ENCODE data around the gene PSMG3.
A peak's percentile ranks its signal among the peaks of the same experiment; 100 is the strongest.

PSMG3 gene

DNA sequence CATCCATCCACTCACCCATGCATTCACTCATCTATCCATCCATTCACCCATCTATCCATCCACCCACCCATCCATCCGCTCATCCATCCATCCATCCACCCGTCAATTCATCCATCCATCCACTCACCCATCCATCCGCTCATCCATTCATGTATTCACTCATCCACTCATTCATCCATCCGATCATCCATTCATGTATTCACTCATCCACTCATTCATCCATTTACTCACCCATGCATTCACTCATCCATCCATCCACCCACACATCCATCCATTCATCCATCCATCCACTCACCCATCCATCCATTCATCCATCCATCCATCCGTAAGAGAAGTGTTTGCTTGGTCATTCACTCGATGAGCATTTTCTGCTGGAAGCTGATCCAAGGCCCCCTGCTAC, 8.7 kb upstream of the PSMG3 start:
- no peak for DNase-seq

DNA sequence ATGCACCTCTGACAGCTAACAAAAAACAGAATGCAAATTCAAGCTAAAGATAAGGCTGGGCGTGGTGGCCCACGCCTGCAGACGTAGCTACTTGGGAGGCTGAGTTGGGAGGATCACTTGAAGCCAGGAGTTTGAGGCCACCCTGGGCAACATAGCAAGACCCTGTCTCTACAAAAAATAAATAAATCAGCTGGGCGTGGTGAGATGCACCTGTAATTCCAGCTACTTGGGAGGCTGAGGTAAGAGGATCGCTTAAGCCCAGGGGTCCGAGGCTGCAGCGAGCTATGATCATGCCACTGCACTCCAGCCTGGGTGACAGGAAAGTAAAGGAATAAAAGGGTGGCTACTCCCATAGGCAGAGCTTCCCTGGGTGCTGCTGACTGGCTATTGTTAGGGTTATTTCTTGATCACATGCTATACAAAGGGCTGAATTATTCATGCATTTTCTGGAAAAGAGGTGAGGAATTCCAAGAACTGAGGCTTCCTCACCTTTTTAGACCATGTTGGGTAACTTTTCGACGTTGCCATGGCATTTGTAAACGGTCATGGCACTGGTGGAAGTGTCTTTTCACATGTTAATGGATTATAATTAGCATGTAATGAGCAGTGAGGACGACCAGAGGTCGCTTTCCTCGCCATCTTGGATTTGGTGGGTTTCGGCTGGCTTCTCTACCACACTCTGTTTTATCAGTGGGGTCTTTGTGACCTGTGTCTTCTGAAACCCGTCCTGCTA, 6.9 kb upstream of the PSMG3 start:
- DNase-seq, result no peak

DNA sequence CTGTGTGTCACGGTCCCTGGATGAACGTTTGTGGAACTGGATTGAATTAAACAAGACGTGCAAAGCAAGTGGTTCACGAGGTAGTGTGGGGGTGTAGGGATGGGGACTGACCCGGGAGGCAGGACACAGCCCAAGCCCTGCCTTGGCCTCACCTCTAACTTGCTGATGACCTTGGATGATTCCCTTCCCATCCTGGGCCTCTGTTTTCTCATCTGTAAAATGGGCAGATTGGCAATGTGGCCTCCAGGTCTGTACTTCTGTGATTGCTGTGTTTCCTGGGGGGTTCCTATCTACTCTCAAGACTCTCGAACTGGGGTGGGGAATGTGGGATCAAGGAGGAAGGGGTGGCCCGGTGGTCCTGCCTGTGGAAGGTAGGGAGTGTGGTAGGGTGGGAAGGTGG, 6.0 kb upstream of the PSMG3 start:
- no peak for DNase-seq

DNA sequence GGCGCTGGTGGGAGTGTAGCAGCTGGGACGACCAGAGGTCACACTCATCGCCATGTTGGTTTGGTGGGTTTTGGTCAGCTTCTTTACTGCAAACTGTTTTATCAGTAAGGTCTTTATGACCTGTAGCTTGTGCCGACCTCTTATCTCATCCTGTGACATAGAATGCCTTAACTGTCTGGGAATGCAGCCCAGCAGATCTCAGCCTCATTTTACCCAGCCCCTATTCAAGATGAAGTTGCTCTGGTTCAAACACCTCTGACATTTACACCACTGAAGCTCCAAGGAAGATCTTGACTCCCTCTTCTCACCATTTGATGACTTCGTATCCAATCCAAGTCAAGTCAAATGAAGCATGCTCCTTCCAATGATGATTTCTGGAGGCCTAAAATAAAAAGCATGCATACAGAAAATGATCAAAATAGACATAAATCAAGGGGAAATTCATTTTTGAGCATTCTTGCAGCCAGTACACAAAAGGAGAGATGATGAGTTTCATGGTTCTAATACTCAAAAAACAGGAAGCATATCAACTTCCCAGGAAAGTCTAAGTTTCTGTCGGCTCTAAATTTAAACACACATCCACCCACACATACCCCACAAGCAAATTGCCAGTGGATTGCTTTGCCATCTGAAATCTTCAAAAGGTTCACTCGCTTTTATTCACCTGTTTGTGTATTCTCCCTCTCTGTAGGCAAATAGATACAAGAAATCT, 2.4 kb upstream of the PSMG3 start:
- DNase-seq, result no peak

DNA sequence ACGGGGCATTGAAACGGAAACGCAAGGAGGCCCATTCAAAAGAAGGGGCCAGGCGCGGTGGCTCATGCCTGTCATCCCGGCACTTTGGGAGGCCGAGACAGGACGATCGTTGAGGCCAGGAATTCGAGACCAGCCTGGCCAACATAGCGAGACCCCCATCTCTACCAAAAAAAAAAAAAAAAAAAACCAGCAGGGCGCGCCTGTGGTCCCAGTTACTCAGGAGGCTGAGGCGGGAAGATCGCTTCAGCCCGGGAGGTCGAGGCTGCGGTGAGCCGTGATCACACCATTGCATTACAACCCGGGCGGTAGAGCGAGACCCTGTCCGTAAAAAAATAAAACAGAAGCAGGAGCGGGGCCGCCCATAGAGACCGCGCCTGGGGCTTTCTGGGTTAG, 396 bp downstream of the PSMG3 start:
- DNase-seq, result no peak

DNA sequence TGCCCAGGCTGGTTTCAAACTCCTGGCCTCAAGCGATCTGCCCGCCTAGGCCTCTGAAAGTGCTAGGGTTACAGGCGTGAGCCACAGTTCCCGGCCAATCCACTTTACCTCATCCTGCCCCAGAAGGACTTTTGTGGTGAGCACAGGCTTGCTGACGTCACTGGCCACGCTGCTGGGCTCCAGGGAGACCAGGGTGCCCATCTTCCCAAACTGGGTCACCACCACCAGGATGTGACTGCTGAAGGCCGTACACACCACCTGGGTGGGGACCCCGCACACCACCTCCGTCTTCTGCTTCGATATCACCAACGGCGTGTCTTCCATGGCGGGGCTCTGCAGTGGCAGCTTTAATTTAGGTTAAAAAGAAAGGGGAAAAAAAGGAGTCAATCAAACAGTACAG, 816 bp downstream of the PSMG3 start:
- DNase-seq, result peak; percentile 49 to 54

DNA sequence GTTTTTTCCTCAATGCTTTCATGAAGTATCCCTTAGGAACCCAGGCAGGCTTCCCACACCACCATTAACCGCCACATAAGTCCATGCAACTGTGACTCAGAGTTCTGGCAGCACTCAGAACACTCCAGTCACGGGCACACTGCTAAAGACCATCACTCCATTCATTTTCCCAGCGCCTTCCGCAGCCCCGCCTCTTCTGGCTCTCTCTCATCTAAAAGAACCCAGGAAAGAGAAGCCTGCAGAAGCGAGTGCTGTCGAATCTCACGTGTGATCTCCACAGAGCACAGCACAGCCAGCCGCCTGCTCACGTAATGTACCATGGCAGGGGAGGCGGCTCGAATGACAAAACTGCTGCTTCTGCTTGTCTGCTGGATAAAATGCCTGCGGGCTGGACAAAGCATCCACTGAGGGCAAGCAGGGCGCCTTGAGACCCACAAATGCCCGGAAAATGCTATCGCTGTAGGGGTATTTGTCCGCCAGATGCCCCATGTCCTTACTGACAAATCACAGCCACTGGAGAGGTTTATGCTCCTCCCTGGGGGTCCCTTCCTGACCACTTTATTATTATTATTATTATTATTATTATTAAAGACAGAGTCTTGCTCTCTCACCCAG, 1.8 kb downstream of the PSMG3 start:
- no peak for DNase-seq

DNA sequence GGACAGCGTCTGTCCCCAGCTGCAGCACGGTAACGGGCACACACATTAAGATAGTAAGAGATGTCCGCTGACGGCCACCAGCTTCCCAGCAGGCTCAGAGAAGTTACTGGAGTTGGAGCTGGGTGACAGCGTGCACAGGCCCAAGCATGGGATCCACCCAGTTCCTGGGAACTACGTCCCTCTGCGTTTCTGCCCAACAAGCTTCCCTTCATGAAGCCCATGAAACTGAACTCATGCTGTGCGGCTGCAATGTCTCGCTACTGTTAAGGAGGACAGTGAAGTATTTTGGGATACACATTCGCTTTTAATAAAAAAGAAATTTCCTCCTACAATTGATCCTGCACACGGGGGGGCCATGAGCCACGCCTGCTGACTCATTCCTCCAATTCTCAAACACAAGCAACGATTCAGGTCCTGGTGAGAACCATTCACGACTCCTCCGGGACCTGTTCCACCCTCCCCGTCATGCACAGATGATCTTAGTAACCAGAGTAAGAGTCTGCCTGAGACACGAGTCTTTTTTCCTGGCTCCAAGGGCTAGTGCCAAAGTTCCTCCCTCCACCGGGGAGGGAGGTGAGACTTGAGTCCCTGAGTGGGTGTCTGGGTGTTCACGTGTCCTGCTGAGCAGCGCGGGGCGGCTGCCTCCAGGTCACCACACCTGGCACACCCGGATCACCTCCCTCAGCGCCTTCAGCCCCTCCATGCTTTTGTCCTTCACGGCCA, 2.6 kb downstream of the PSMG3 start:
- no peak for DNase-seq

DNA sequence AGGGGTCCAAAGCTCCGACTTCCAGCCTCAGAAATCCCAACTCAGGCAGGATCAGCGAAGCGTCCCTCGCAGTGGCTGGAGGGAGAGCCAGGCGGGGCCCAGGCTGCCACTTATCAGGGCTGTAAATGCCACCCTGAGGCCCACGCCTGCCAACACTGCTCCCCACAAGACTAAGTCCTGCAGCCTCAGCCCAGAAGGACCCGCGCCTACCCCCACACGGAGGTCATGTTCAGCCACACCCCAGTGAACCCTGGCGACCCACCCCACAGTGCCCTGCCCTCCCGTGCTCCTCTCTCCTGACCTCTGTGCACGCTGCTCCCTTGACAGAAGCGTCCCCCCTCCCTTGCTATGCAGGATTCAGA, 3.2 kb downstream of the PSMG3 start:
- DNase-seq, result no peak

DNA sequence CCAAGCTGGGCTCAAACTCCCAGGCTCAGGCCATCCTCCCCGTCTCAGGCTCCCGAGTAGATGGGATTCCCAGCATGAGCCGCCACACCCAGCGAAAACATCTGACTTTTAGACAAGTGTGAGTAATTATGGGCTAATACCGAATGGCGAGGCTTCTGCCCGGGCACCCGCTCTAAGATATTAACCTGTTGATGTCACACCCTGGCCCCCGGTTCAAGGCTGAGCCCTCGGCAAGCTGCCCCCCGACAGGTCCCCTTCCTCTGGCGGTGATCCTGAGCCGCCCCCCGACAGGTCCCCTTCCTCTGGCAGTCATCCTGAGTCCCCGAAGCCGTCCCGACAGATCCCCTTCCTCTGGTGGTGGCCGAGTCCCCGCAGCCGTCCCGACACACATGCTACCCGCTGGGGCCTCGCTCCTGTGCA, 5.2 kb downstream of the PSMG3 start:
- no peak for DNase-seq

DNA sequence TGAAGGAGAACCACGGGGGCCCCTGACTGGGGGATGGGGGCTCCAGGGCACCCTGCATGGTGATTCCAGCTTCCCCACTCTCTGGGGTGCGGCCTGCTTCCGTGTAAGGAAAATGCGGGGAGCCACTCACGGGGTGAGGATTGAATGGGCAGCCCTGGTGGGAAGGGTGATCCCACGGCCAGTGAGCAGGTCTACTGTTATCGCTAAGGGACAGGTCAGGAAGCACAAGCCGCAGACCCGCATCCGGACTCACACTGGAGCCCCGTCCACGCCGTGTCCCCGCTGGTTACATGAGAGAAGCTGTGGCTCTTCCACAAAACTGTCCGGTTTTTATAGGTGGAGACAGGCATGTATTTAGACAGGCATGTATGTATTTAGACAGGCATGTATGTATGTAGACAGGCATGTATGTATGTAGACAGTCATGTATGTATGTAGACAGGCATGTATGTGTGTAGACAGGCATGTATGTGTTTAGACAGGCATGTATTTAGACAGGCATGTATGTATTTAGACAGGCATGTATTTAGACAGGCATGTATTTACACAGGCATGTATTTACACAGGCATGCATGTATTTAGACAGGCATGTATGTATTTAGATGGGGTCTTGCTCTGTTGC, 5.7 kb downstream of the PSMG3 start:
- DNase-seq, result no peak

DNA sequence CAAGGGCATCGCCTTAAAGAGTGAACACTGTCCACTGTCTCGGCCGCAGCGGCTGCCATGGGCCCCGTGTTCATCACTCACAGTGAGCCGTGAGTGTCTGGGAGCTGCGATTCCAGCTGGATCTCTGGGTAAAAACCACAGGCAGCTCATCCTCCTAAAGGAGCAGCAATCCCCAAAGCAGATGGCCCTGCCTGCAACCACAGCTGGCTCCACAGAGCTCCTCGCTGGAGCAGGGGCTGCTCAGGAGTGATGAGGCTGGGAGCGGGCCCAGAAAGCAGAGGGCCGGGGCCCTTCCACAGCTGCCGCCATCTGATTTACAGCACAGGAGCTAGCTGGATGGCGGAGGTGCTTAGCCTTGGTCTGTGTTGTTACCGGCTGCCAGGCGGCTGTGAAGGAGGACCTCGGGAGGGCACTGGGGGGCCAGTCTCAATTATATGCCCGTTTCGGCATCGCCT, 7.2 kb downstream of the PSMG3 start:
- no peak for DNase-seq

DNA sequence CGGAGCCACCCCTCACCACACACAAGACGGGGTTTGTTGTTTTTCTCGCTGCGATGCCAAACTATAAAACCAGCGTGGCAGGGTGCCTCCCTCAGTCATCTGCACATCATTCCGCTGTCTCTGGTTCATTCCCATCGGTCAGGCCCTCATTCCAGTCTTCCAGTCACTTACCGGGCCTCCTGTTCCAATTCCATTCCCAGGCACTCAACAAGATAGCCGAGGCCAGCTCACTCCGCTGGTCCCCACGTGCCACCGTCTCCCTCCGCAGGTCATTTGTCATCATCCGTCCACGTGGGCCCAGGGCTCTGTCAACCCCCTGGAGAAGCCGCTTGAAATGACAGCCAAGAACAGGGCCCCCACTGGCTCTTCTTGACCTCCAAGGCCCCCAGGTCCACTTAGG, 7.7 kb downstream of the PSMG3 start:
- DNase-seq, result no peak

DNA sequence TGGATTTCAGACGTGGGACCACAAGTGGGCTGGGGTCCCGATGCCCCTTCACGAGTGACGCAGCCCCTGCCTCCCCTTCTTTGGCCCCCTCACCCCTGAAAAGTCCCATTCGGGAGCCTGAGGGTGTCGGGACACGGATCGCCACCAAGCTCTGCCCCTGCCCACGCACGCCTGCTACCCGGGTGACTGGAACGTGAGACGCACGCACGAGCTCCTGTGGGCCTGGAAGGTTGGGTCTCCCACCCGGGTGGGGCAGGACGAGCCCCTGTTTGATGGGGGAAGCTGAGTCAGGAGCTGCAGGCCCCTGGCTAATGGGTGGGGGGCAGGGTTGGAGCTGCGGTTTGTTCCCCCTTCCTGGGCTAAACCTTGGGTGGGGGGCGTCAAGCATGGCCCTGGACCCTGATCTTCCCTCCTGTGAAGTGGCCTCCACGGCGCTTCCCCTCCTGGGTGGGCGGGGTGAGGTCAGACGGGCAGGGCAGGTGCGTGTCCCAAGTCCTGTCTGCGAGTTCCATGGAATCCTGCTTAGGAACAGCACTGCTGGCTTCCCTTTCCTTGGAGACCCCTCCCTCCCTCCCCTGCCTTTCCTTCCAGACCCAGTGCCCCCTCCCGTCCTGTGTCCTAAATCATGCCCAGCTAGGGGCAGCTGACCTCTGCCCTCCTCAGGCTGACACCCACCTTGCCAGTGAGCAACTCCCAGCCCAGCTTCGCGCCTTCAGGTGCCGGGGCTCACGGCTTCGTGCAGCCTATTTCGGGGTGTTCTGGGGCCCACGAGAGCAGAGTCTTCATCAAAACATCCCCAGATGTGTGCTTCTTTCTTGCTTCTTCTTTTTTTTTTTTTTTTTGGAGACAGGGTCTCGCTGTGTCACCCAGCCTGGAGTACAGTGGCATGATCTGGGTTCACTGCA, 8.5 kb downstream of the PSMG3 start:
- no peak for DNase-seq

DNA sequence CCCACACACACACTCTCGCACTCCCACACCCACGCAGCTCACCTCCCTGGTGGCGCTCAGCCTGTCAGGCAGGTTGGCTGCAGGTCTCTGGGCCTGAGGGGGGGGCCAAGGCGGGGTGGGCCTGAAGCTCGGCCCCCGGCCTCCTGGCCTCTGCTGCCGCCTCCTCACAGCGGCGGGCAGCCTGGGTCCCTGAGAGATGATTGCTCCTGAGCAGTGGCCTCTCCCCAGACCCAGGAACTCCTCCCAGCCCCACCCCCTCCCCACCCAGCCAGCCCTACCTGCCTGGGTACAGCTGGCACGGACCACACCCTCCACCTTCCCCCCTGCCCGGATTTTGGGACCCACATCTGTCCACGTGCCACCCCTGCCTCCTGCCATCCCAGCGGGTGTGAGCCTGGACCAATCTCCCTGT, 9.2 kb downstream of the PSMG3 start:
- DNase-seq, result no peak

DNA sequence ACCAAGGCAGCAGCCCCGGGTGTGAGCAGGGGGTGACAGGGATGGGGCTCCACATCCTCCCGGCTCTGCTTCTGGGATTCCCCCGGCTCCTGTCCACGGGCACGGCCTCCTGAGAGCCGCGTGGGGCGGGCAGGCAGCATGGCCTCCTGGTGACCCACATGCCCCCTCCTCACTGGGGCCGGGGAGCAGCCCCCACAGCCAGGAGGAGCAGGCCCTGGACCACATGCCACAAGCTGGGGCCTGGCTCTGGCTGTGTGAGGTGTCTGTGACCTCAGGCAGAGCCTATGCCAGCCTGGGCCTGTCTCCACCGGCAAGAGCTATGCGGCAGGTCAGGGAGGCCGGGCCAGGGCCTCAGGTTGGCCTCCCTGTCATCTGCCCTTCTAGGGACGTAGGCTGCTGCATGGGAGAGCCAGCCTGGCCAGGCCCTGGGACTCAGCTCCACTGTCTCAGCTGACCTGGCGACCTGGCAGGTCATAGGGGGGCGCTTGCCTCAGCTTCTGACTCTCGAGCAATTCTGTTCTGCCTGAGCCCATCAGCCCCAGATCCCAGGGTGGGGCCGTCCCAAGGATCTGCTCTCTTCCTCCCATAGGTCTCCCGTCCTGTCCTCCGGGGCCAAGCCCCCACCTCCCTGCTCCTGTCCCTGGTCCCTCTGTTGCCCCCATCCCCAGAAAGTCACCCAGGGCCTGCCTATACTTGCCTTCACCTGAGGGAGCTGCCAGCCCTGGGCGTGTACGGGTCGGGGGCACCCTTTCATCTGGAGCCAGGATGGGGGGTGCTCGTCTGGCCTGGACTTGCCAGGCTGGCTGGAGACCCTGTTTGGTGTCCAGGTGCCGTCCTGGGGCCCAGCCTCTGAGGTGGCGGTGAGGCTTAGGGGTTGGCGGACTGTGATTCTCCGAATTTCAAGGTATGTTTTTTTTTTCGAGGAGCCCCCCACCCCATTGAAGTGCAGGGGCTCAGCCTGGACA, 9.9 kb downstream of the PSMG3 start:
- no peak for DNase-seq

DNA sequence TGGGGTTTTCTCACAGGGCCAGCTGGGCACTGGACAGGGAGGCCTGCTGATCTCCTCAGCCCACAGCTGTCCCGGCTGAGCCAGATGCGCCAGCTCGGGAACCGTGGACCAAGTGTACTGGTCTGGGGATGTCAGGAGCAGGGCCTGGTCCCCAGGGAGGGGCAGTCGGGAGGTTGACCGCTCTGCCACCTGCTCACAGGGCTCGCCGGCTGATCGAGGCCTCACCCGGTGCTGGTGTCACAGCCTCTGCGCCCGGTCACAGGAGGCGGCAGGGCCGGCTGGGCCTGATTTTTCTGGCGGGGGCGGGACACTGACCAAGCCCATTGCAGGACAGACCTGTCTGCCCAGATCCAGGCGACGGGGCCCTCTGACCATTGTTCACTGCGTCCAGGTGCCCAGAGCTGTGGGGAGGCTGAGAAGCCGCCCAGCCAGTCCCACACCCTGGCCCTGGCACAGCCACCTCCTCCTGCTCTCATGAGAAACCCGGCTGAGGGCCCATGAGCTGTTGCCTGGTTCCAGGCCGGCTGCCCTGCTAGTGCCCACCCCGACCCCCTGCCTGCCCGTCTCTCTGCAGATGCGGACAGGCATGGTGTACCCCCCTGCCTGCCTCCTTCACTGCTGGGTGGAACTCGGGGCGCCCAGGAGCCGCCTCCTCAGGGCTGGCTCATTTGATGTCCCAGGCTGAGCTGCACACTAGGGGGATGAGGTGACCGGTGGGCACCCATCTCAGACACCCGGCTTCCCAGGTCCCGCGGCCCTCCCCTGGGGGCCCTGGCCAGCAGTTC, 10.8 kb downstream of the PSMG3 start:
- no peak for DNase-seq

DNA sequence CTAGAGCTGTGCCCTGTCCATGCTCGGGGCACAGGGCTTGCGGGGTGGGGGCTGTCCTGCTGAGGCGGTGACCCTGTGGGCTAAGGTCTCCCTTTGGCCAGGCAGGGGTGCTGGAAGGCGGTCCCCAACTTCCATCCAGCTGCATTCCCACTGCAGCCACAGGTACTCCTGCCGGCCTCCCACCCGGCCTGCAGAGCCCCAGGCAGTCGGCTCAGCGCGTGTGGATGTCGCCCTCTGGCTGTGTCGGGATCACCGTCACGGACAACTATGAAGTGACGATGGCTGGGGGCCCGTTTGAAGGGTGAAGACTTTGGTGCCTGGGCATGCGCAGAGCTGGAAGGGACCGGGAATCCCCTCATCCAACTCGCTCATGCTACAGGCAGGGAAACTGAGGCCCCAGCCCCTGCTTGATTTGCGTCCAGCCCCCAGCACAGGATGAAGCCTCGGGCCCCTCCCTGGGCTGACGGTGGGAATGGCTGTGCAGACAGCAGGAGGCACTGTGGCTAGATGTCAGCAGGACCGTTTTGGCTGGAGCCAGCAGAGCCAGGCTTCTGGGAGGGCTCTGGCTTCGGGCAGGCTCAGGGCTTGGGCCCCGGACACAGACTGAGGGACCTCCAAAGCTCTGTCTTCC, 11.5 kb downstream of the PSMG3 start:
- DNase-seq, result no peak

DNA sequence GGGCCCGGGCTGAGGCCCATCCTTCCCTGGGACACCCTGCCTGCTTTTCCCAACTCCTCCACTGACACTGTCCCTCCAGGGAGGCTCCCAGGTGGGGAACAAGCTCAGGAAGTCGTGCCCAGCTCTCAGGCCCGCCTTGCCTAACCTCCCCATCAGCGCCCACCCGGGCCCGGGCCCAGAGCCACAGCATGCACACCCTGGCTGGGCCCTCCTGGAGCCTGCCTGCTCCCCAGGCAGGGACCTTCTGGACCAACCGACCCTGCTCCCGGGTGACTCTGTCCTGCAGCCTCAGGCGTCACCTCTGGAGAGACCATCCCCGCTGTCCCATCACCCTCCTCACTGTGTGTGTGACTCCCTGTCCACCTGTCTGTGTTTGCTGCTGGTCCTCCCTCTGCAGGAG, 12.1 kb downstream of the PSMG3 start:
- DNase-seq, result no peak

Measured in CD4-positive, alpha-beta T cell treated with Interleukin-1 beta for 1 hour (primary cell).